PFSK-1 (cell line): ENCODE measurements around the gene VOPP1.

ENCODE experiments used
- POLR2AphosphoS5 ChIP-seq: IDR thresholded peaks from 2 replicates; pipeline ENCODE4 v1.6.1; 2012; ENCODE audit warnings: low read depth, mild to moderate bottlenecking, control low read depth, low read length, moderate library complexity
- SIN3A ChIP-seq: IDR thresholded peaks from 2 replicates; pipeline ENCODE4 v1.6.1; 2012; ENCODE audit warnings: mild to moderate bottlenecking, low read length, moderate library complexity, borderline replicate concordance; ENCODE audit not compliant: insufficient read depth
- TF ChIP-seq, protein P1 (sequence below), 2 experiments: IDR thresholded peaks; 2 replicates each; pipeline versions ENCODE4 v1.6.1 to v1.8.0; 2011 to 2012; ENCODE audit warnings: low read depth in 2 of 2, low read length in 2 of 2, control low read depth in 1 of 2, inconsistent platforms in 1 of 2, mild to moderate bottlenecking in 1 of 2, moderate library complexity in 1 of 2; ENCODE audit not compliant: insufficient read depth in 1 of 2

GRCh38 chr7:55493408-55493807, 78.9 kb downstream of the VOPP1 start:
- TF ChIP-seq SIN3A (no peak), POLR2AphosphoS5 (no peak)
- TF ChIP-seq, protein P1, sequence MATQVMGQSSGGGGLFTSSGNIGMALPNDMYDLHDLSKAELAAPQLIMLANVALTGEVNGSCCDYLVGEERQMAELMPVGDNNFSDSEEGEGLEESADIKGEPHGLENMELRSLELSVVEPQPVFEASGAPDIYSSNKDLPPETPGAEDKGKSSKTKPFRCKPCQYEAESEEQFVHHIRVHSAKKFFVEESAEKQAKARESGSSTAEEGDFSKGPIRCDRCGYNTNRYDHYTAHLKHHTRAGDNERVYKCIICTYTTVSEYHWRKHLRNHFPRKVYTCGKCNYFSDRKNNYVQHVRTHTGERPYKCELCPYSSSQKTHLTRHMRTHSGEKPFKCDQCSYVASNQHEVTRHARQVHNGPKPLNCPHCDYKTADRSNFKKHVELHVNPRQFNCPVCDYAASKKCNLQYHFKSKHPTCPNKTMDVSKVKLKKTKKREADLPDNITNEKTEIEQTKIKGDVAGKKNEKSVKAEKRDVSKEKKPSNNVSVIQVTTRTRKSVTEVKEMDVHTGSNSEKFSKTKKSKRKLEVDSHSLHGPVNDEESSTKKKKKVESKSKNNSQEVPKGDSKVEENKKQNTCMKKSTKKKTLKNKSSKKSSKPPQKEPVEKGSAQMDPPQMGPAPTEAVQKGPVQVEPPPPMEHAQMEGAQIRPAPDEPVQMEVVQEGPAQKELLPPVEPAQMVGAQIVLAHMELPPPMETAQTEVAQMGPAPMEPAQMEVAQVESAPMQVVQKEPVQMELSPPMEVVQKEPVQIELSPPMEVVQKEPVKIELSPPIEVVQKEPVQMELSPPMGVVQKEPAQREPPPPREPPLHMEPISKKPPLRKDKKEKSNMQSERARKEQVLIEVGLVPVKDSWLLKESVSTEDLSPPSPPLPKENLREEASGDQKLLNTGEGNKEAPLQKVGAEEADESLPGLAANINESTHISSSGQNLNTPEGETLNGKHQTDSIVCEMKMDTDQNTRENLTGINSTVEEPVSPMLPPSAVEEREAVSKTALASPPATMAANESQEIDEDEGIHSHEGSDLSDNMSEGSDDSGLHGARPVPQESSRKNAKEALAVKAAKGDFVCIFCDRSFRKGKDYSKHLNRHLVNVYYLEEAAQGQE (IDR thresholded peaks at IDR 0.05; ENCODE audit: insufficient read depth in 1 of 2, low read depth in 2 of 2, low read length in 2 of 2): no peak
